C4-2B (cell line): ENCODE data around the gene MTHFR.

Experiments used
- CTCF ChIP-seq: fragments of 450-650 bp; conservative IDR thresholded peaks from 2 replicates; pipeline ENCODE4 v1.5.1; 2017; ENCODE audit warnings: mild to moderate bottlenecking
- ZFX ChIP-seq: fragments of 450-650 bp; IDR thresholded peaks from 2 replicates; pipeline ENCODE4 v1.6.1; 2017

GRCh38 chr1:11817192-11817591 is 11.4 kb upstream of the MTHFR start:
- TF ChIP-seq CTCF (no peak), ZFX (no peak)
